ENCODE measurements around the gene ATP6V0C.
"Not testable (repeated sequence)": the region's sequence is repeated elsewhere in the genome, so short reads cannot be mapped to it uniquely, and the experiment has no call there.

The ATP6V0C gene

DNA sequence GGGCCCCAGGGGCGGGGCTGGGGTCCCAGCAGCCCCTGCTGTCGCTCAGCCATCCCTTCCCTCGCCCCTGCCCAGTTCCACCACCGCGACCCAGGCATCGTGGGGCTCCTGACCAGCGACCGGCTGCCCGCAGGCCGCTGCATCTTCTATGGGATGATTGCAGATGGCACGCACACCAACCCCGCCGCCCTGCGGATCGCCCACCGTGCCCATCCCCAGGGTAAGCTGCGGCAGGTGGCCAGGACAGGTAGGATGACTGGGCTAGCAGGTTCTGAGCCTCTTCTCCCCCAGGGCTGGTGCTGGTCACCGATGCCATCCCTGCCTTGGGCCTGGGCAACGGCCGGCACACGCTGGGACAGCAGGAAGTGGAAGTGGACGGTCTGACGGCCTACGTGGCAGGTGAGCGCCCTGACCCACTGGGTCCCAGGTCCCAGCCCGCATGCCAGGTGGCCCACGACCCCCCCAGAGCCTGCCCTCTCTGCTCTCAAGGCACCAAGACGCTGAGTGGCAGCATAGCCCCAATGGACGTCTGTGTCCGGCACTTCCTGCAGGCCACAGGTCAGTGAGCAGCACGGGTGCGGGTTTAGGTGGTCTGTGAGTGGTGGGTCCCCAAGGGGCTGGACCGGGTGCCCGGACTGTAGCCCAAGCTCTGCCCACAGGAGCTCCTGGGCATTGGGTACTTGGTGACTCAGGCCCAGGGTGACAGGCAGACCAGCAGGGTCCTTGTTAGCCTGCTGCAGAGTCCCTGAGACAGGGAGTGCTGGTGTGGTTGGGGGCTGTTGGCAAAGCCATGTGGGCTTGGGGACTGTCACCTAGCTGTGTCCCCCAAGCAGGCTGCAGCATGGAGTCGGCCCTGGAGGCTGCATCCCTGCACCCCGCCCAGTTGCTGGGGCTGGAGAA, 14.7 kb downstream of the ATP6V0C start:
- Histone ChIP-seq H3K9ac (ENCODE audit: low read length in 5 of 5) (no peak overlapping the region), H3K27me3 (ENCODE audit: control insufficient read depth in 5 of 5, insufficient read depth in 4 of 5, low read length in 5 of 5) (no peaks in the 10 kb centered on the region), H3K9me3 (ENCODE audit: control insufficient read depth in 5 of 5, low read length in 5 of 5) (no peaks in the 10 kb centered on the region), H3K4me3 (ENCODE audit: low read depth in 1 of 5, low read length in 5 of 5) (no peak overlapping the region), H3K27ac (ENCODE audit: low read depth, low read length) (no peak overlapping the region), H3K4me1 (ENCODE audit: control insufficient read depth in 5 of 5, insufficient read depth in 5 of 5, low read length in 5 of 5) (peaks cover 0 to 21% (median 17%) of the 10 kb centered on the region in 5 donors), H3K36me3 (ENCODE audit: control insufficient read depth in 5 of 5, insufficient read depth in 5 of 5, low read length in 5 of 5) (peaks cover 0 to 65% (median 49%) of the 10 kb centered on the region in 5 donors)

DNA sequence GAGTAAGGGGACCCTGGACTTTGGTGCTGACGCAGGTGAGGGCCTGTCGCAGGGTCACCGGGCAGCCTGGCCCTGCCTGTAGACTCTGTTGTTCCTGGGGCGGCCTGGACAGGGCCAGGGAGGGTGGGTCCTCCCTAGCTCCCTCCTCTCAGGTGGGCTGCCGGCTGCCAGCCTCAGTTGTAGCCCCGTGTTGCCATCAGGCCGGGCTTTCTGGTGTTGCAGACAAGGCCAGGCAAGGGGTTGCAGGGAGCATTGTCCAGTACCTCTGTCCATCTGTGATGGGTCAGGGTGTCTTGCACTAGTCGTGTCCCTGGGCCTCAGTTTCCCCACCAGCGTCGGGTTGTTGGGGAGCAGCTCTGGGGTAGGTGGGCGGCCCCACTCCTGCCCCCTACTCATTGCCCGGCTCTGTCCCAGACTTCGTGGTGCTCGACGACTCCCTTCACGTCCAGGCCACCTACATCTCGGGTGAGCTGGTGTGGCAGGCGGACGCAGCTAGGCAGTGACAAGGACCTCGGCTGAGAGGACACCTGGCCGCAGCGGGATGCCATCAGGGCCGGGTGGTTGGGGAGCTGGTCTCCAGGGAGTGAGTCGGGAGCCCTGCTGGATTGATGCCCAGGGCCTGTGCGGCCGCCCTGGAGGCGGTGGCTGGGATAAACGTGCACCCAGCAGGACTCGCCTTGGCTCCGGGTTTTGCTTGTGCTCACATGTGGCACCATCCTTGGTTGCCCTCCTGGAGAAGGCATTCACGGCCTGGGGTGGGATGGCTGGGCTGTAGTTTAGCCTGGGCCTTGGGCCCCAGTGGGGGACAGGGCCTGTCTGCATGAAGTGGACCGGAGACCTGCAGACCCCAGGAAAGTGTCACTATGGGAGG, 15.5 kb downstream of the ATP6V0C start:
- no peak overlapping the region for H3K9ac ChIP-seq (ENCODE audit: low read length in 5 of 5)
- peaks cover 0 to 21% (median 17%) of the 10 kb centered on the region in 5 donors for H3K4me1 ChIP-seq (ENCODE audit: control insufficient read depth in 5 of 5, insufficient read depth in 5 of 5, low read length in 5 of 5)
- no peaks in the 10 kb centered on the region for H3K27me3 ChIP-seq (ENCODE audit: control insufficient read depth in 5 of 5, insufficient read depth in 4 of 5, low read length in 5 of 5)
- no peaks in the 10 kb centered on the region for H3K9me3 ChIP-seq (ENCODE audit: control insufficient read depth in 5 of 5, low read length in 5 of 5)
- peaks cover 0 to 56% (median 41%) of the 10 kb centered on the region in 5 donors for H3K36me3 ChIP-seq (ENCODE audit: control insufficient read depth in 5 of 5, insufficient read depth in 5 of 5, low read length in 5 of 5)
- H3K27ac ChIP-seq (ENCODE audit: low read depth, low read length), result no peak overlapping the region
- H3K4me3 ChIP-seq (ENCODE audit: low read depth in 1 of 5, low read length in 5 of 5), result no peak overlapping the region

DNA sequence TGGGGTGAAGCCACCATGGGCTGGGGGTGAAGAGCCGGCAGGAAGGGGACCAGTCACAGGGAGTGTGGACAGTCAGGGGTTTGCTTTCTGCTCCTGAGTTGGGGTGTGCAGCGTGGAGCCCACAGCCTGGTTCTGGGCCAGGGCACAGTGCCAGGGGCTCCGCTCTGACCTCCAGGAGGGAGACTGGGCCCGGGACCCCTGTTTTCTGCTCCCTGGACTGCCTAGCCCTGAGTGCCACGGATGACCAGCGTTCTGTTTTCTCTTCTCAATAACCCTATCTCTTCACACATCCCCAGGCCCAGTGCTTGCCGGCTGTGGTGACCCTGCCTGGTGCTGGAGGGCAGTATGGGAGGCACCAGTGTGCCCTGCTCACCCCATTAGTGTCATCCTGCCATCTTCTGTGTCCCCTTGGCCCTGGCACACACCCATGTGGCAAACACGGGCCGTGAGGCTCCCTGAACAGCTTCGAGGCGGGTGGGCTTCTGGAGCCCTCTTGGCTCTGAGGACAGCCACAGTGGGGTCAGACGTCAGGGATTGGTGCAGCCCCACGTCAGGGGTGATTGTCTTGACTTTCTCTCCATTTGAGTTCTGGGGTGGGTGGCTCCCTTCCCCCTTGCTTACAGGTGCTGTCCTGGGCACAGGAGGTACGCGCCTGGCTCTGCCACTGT, 16.3 kb downstream of the ATP6V0C start:
- no peak overlapping the region for H3K27ac ChIP-seq (ENCODE audit: low read depth, low read length)
- H3K27me3 ChIP-seq (ENCODE audit: control insufficient read depth in 5 of 5, insufficient read depth in 4 of 5, low read length in 5 of 5), result no peaks in the 10 kb centered on the region
- H3K4me3 ChIP-seq (ENCODE audit: low read depth in 1 of 5, low read length in 5 of 5), result no peak overlapping the region
- H3K4me1 ChIP-seq (ENCODE audit: control insufficient read depth in 5 of 5, insufficient read depth in 5 of 5, low read length in 5 of 5), result peaks cover 0 to 24% (median 17%) of the 10 kb centered on the region in 5 donors
- no peaks in the 10 kb centered on the region for H3K9me3 ChIP-seq (ENCODE audit: control insufficient read depth in 5 of 5, low read length in 5 of 5)
- H3K9ac ChIP-seq (ENCODE audit: low read length in 5 of 5), result peak overlapping the region in 1 of 5 donors; percentile 23
- H3K36me3 ChIP-seq (ENCODE audit: control insufficient read depth in 5 of 5, insufficient read depth in 5 of 5, low read length in 5 of 5), result peaks cover 0 to 49% (median 34%) of the 10 kb centered on the region in 5 donors

DNA sequence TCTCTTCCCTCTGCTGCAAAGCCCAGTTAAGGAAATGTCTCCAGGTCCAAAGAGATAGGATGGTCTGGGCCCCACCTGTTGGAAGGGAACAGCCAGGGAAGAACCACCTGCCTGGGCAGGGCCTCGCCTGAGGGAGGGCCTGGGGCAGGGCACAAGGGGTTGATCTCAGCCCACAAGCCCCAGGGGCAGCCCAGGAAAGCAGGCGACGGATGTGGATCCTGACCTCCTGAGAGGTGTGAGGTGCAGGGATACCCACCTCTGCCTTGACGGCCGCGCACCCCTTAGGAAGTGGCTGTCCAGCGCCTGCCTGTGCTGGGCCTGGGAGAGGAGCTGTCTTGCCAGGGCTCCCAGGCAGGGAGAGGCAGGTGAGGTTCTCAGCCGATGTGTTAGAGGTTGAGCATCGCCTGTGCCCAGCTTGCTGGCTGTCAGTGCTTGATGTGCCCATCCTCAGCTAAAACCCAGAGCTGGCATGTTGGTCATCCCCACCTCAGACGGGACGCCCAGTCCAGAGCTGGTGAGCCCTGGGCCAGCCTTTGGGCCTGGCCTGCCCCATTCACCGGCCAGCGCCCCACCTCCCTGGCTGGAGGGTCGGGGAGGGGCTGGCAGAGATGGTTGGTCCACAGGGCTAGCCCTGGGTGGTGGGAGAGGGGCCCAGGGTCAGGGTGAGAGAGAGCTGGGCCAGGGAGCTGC, 17.0 kb downstream of the ATP6V0C start:
- Histone ChIP-seq H3K4me1 (ENCODE audit: control insufficient read depth in 5 of 5, insufficient read depth in 5 of 5, low read length in 5 of 5) (peaks cover 0 to 25% (median 17%) of the 10 kb centered on the region in 5 donors), H3K36me3 (ENCODE audit: control insufficient read depth in 5 of 5, insufficient read depth in 5 of 5, low read length in 5 of 5) (peaks cover 0 to 48% (median 33%) of the 10 kb centered on the region in 5 donors), H3K27ac (ENCODE audit: low read depth, low read length) (peak overlapping the region; percentile 79), H3K9me3 (ENCODE audit: control insufficient read depth in 5 of 5, low read length in 5 of 5) (no peaks in the 10 kb centered on the region), H3K4me3 (ENCODE audit: low read depth in 1 of 5, low read length in 5 of 5) (no peak overlapping the region), H3K9ac (ENCODE audit: low read length in 5 of 5) (peak overlapping the region in 1 of 5 donors; percentile 74), H3K27me3 (ENCODE audit: control insufficient read depth in 5 of 5, insufficient read depth in 4 of 5, low read length in 5 of 5) (no peaks in the 10 kb centered on the region)

DNA sequence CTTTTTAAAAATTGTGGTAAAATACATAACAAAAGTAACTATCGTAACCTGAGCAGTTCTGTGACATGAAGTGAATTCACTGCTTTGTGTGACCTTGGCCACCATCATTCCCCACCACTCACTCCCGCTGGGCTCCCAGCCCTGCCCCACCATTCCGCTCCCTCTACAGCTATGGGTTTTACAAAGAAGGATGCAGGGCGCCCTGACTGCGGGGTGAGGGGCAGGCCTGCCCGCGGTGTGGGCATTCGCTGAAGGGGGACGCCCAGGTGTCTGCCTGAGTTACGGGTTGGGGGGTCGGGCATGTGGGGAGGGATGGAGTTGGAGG, 17.6 kb downstream of the ATP6V0C start, which contains the start of gene CEMP1:
Gene CEMP1 (minus strand): TSS at position 38 of the 325 bp plus-strand sequence. CDS start 335 bp downstream, outside the sequence.
- Histone ChIP-seq H3K27ac (ENCODE audit: low read depth, low read length) (peak within 1 kb of the TSS; percentile 90), H3K4me1 (ENCODE audit: control insufficient read depth in 5 of 5, insufficient read depth in 5 of 5, low read length in 5 of 5) (peaks cover 0 to 31% (median 22%) of the 10 kb centered on the region in 5 donors), H3K27me3 (ENCODE audit: control insufficient read depth in 5 of 5, insufficient read depth in 4 of 5, low read length in 5 of 5) (no peaks in the 10 kb centered on the region), H3K9me3 (ENCODE audit: control insufficient read depth in 5 of 5, low read length in 5 of 5) (no peaks in the 10 kb centered on the region), H3K9ac (ENCODE audit: low read length in 5 of 5) (peak within 1 kb of the TSS in 4 of 5 donors; percentile 68 to 80 (median 72)), H3K4me3 (ENCODE audit: low read depth in 1 of 5, low read length in 5 of 5) (peak within 1 kb of the TSS in 4 of 5 donors; percentile 70 to 84 (median 80)), H3K36me3 (ENCODE audit: control insufficient read depth in 5 of 5, insufficient read depth in 5 of 5, low read length in 5 of 5) (peaks cover 0 to 43% (median 29%) of the 10 kb centered on the region in 5 donors)

DNA sequence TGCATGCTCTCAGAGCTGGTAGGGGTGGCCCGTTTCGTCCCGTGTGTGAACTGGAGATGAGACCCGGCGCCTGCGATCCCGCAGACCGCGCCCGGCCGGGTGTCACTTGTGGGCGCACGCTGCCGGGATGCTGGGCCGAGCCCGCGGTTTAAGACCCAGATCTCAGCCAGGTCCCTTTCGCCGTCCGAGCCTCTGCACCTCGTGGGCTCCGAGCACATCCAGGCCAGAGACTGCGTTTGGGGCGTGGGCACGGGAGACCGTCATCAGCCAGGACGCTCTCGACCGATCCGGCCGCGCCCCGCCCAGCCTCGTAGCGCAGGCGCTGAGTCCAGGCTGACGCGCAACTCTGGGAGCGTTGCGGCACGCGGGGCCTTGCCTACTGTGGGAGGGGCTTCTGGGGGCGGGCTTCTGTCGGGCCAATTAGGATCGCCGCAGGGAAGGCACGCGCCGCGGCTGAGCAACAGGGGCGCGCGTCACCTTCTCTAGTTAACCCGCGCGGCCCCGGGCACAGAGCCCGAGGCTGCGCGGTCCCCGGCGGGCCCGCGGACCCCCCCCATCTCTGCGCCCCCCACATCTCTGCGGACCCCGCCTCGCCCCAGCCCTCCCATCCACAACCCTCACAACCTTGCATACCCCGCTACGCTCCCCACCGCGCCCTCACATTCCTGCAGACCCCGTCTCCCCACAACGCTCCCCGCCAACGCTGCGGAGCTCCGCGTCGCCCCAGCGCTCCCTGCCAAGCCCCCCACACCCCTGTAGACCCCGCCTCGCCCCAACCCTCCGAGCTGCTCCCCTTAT, 18.1 kb downstream of the ATP6V0C start:
- Histone ChIP-seq H3K36me3 (ENCODE audit: control insufficient read depth in 5 of 5, insufficient read depth in 5 of 5, low read length in 5 of 5) (peaks cover 0 to 38% (median 26%) of the 10 kb centered on the region in 5 donors), H3K9me3 (ENCODE audit: control insufficient read depth in 5 of 5, low read length in 5 of 5) (no peaks in the 10 kb centered on the region), H3K27me3 (ENCODE audit: control insufficient read depth in 5 of 5, insufficient read depth in 4 of 5, low read length in 5 of 5) (no peaks in the 10 kb centered on the region), H3K9ac (ENCODE audit: low read length in 5 of 5) (peak overlapping the region in 4 of 5 donors; percentile 68 to 80 (median 72)), H3K4me3 (ENCODE audit: low read depth in 1 of 5, low read length in 5 of 5) (peak overlapping the region in 4 of 5 donors; percentile 70 to 84 (median 80)), H3K4me1 (ENCODE audit: control insufficient read depth in 5 of 5, insufficient read depth in 5 of 5, low read length in 5 of 5) (peaks cover 0 to 34% (median 25%) of the 10 kb centered on the region in 5 donors), H3K27ac (ENCODE audit: low read depth, low read length) (peak overlapping the region; percentile 90)

DNA sequence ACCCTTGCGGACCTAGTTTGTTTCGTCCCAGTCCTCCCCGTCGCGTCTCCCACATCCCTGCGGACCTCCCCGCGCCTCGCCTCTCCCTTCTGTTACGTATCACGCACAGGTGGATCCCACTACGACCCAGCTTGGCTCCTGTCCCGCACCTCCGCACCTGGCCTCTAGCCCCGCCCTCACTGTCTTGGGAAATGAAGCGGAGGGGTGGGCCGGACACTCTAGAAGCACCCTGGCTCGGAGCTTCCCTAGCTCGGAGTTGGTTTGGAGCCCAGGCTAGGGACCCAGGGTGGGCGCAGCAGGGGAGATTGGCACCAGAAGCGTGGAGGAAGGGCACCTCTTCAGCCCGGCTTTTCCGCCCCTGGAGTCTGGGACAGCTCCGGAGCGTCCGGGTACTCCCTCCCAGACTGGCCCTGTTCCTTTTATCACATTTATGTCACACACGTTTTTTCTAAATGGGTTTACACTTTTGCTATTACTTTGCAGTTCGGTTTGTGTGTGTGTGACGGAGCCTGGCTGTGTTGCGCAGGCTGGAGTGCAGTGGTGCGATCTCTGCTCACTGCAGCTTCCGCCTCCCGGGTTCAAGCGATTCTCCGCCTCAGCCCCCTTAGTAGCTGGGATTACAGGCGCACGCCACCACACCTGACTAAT, 18.9 kb downstream of the ATP6V0C start:
- H3K9me3 ChIP-seq (ENCODE audit: control insufficient read depth in 5 of 5, low read length in 5 of 5), result no peaks in the 10 kb centered on the region
- H3K4me1 ChIP-seq (ENCODE audit: control insufficient read depth in 5 of 5, insufficient read depth in 5 of 5, low read length in 5 of 5), result peaks cover 0 to 39% (median 29%) of the 10 kb centered on the region in 5 donors
- peak overlapping the region; percentile 61 to 84 (median 77) for H3K4me3 ChIP-seq (ENCODE audit: low read depth in 1 of 5, low read length in 5 of 5)
- H3K36me3 ChIP-seq (ENCODE audit: control insufficient read depth in 5 of 5, insufficient read depth in 5 of 5, low read length in 5 of 5), result peaks cover 0 to 31% (median 21%) of the 10 kb centered on the region in 5 donors
- H3K27ac ChIP-seq (ENCODE audit: low read depth, low read length), result peak overlapping the region; percentile 90
- peak overlapping the region; percentile 68 to 80 (median 70) for H3K9ac ChIP-seq (ENCODE audit: low read length in 5 of 5)
- no peaks in the 10 kb centered on the region for H3K27me3 ChIP-seq (ENCODE audit: control insufficient read depth in 5 of 5, insufficient read depth in 4 of 5, low read length in 5 of 5)

DNA sequence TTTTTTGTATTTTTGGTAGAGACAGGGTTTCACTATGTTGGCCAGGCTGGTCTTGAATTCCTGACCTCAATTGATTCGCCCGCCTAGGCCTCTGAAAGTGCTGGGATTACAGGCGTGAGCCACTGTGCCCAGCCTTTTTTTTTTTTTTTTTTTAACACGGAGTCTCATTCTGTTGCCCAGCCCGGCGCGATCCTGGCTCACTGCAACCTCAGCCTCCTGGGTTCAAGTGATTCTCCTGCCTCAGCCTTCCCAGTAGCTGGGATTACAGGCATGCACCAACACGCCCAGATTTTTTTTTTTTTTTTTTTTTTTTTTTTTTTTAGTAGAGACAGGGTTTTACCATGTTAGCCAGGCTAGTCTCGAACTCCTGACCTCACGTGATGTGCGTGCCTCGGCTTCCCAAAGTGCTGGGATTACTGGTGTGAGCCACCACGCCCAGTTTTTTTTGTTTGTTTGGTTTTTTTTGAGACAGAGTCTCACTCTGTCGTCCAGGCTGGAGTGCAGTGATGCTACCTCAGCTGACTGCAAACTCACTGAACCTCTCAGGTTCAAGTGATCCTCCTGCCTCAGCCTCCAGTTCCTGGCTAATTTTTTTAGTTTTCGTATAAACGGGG, 19.5 kb downstream of the ATP6V0C start:
- H3K4me1 ChIP-seq (ENCODE audit: control insufficient read depth in 5 of 5, insufficient read depth in 5 of 5, low read length in 5 of 5), result peaks cover 0 to 39% (median 29%) of the 10 kb centered on the region in 5 donors
- peaks cover 0 to 25% (median 15%) of the 10 kb centered on the region in 5 donors for H3K36me3 ChIP-seq (ENCODE audit: control insufficient read depth in 5 of 5, insufficient read depth in 5 of 5, low read length in 5 of 5)
- H3K9me3 ChIP-seq (ENCODE audit: control insufficient read depth in 5 of 5, low read length in 5 of 5); H3K27me3 ChIP-seq (ENCODE audit: control insufficient read depth in 5 of 5, insufficient read depth in 4 of 5, low read length in 5 of 5): not testable (repeated sequence)
- peak overlapping the region; percentile 61 to 84 (median 77) for H3K4me3 ChIP-seq (ENCODE audit: low read depth in 1 of 5, low read length in 5 of 5)
- H3K27ac ChIP-seq (ENCODE audit: low read depth, low read length), result peak overlapping the region; percentile 90
- H3K9ac ChIP-seq (ENCODE audit: low read length in 5 of 5), result peak overlapping the region in 4 of 5 donors; percentile 68 to 80 (median 72)
